ENCODE data around the gene HEXB.

The HEXB gene

GRCh38 chr5:74639807-74640449, 45.1 kb upstream of the HEXB start:
- in situ Hi-C loops (cut with HindIII; ENCODE audit: low pct_ligation_motif_present, low sequenced_read_pairs) = no loop called here
- no peak for DNase-seq
- TF ChIP-seq, protein P1, sequence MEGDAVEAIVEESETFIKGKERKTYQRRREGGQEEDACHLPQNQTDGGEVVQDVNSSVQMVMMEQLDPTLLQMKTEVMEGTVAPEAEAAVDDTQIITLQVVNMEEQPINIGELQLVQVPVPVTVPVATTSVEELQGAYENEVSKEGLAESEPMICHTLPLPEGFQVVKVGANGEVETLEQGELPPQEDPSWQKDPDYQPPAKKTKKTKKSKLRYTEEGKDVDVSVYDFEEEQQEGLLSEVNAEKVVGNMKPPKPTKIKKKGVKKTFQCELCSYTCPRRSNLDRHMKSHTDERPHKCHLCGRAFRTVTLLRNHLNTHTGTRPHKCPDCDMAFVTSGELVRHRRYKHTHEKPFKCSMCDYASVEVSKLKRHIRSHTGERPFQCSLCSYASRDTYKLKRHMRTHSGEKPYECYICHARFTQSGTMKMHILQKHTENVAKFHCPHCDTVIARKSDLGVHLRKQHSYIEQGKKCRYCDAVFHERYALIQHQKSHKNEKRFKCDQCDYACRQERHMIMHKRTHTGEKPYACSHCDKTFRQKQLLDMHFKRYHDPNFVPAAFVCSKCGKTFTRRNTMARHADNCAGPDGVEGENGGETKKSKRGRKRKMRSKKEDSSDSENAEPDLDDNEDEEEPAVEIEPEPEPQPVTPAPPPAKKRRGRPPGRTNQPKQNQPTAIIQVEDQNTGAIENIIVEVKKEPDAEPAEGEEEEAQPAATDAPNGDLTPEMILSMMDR (IDR thresholded peaks at IDR 0.05; ENCODE audit: low read depth, low read length, missing control alignments) = peak; percentile 42

DNA sequence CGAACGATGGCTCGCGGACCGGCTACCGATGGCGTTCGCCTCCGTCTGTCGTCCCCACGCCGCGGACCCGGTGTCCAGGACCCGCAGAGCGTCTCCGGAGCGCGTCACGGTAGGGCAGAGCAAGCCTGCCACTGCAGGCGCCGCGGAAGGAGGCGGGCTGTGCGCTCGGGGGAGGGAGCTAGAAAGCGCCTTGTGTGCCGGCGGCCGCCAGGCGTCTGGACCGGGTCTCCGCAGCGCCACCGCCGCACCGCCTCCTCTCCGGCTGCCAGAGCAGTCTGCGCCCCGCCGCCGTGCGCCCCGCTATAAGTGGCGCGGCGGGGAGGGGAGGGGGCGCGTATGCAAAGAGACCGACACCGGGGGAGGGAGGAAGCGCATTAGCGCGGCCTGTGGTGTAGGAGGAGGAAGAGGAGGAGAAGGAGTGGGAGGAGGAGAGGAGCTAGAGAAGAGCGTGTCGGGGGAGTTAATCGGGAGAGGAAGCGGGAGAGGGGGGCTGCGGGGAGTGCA, 44.5 kb upstream of the HEXB start, which contains the start of gene ENC1:
Gene ENC1, minus strand, starts transcription at position 279 of the 504 bp plus-strand sequence. CDS start 4,243 bp downstream, outside the sequence.
- in situ Hi-C loops (cut with HindIII; ENCODE audit: low pct_ligation_motif_present, low sequenced_read_pairs) = no loop called here
- Histone ChIP-seq H3K36me3 (replicated peaks) (peaks cover 27% of the 10 kb centered on the region), H3K27ac (peak within 1 kb of the TSS; percentile 77), H3K4me3 (ENCODE audit: low read depth, low read length) (peak within 1 kb of the TSS; percentile 99), H3K27me3 (replicated peaks) (no peaks in the 10 kb centered on the region)
- TF ChIP-seq, protein P1 (IDR thresholded peaks at IDR 0.05; ENCODE audit: low read depth, low read length, missing control alignments) = peak; percentile 58
- DNase-seq = peak; percentile 86

More at GRCh38 chr5:74639807-74640449, 45.1 kb upstream of the HEXB start:
- peaks cover 33% of the 10 kb centered on the region for H3K36me3 ChIP-seq (replicated peaks)
- H3K27ac ChIP-seq = peak overlapping the region; percentile 77
- no peaks in the 10 kb centered on the region for H3K27me3 ChIP-seq (replicated peaks)
- peak overlapping the region; percentile 99 for H3K4me3 ChIP-seq (ENCODE audit: low read depth, low read length)

GRCh38 chr5:74640954-74641734, 43.9 kb upstream of the HEXB start:
- peak overlapping the region; percentile 99 for H3K4me3 ChIP-seq (ENCODE audit: low read depth, low read length)
- H3K36me3 ChIP-seq (replicated peaks) = peaks cover 21% of the 10 kb centered on the region
- DNase-seq = peak; percentile 79
- H3K27me3 ChIP-seq (replicated peaks) = no peaks in the 10 kb centered on the region
- TF ChIP-seq, protein P1 (IDR thresholded peaks at IDR 0.05; ENCODE audit: low read depth, low read length, missing control alignments) = no peak
- peak overlapping the region; percentile 77 for H3K27ac ChIP-seq
- in situ Hi-C loops (cut with HindIII; ENCODE audit: low pct_ligation_motif_present, low sequenced_read_pairs) = no loop called here

DNA sequence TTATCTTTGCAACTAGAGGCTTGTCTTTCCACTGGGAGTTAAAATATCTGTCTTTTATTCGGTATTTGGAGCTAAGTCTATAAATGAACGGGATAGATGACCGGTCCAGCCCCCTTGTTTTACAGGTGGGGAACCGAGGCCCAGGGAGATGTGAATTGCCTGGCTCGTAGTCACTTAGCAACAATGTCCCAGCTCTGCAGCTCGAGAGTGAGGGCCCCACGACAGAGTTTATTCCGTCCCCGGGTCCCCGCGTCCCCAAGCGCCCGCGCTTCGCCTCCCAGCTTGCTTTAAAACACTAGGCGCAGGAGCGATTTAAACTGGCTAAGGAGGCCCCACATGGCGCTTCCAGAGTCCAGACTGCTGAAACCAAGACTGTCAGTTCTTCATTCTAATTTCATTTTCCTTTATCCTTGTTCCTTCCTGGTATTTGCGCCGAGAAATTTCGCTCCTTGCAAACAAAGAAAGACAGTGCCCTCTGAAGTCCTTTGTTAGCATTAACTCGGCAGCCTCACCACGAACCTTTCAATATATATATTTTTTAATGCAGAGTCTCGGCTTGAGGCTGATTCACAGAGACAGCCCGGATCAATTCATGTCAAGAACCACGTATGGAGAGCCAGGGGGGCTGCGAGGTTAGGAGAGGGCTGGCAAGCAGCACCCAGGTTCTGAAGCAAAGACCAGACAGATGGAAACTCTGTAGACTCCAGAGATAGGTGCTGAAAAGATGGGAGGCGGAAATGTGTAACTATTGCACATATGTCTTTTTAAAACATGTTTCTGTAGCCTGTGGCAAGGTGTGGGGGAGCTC, 43.1 kb upstream of the HEXB start:
- H3K4me3 ChIP-seq (ENCODE audit: low read depth, low read length) = peak overlapping the region; percentile 99
- DNase-seq = peak; percentile 77
- no peaks in the 10 kb centered on the region for H3K27me3 ChIP-seq (replicated peaks)
- TF ChIP-seq, protein P1 (IDR thresholded peaks at IDR 0.05; ENCODE audit: low read depth, low read length, missing control alignments) = peak; percentile 74
- H3K27ac ChIP-seq = peak overlapping the region; percentile 77
- peaks cover 20% of the 10 kb centered on the region for H3K36me3 ChIP-seq (replicated peaks)
- in situ Hi-C loops (cut with HindIII; ENCODE audit: low pct_ligation_motif_present, low sequenced_read_pairs) = no loop called here

DNA sequence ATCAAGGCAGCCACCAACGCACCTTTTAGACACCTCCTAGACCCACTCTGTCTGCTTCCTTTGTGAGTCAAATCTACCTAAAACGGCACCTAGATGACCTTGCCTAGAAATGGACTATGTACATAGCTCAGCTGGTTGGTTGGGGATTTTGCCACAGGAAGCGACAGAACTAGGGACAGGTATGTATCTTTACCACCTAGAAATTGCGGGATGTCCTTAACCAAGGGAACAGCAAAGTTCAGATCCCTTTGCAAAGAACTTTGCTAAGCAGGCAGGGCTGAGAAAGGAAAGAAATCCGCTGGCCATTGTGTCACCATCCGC, 42.5 kb upstream of the HEXB start:
- no peak overlapping the region for H3K4me3 ChIP-seq (ENCODE audit: low read depth, low read length)
- DNase-seq = no peak
- in situ Hi-C loops (cut with HindIII; ENCODE audit: low pct_ligation_motif_present, low sequenced_read_pairs) = no loop called here
- peak overlapping the region; percentile 77 for H3K27ac ChIP-seq
- H3K27me3 ChIP-seq (replicated peaks) = no peaks in the 10 kb centered on the region
- H3K36me3 ChIP-seq (replicated peaks) = peaks cover 15% of the 10 kb centered on the region
- TF ChIP-seq, protein P1 (IDR thresholded peaks at IDR 0.05; ENCODE audit: low read depth, low read length, missing control alignments) = no peak
